ENCODE measurements around the gene SGCA.

GRCh38 chr17:50169121-50169764 is 3.4 kb downstream of the SGCA start:
- TF ChIP-seq CTCF (IDR thresholded peaks at IDR 0.05; ENCODE audit: poor library complexity, severe bottlenecking) = peak; percentile 93
- TF ChIP-seq MXI1 (conservative IDR thresholded peaks at IDR 0.05; ENCODE audit: poor library complexity, severe bottlenecking) = no peak
- no peak for TF ChIP-seq EZH2 (IDR thresholded peaks at IDR 0.05; ENCODE audit: borderline replicate concordance, insufficient read depth, low read length, poor library complexity, severe bottlenecking)
- TF ChIP-seq, protein P1, sequence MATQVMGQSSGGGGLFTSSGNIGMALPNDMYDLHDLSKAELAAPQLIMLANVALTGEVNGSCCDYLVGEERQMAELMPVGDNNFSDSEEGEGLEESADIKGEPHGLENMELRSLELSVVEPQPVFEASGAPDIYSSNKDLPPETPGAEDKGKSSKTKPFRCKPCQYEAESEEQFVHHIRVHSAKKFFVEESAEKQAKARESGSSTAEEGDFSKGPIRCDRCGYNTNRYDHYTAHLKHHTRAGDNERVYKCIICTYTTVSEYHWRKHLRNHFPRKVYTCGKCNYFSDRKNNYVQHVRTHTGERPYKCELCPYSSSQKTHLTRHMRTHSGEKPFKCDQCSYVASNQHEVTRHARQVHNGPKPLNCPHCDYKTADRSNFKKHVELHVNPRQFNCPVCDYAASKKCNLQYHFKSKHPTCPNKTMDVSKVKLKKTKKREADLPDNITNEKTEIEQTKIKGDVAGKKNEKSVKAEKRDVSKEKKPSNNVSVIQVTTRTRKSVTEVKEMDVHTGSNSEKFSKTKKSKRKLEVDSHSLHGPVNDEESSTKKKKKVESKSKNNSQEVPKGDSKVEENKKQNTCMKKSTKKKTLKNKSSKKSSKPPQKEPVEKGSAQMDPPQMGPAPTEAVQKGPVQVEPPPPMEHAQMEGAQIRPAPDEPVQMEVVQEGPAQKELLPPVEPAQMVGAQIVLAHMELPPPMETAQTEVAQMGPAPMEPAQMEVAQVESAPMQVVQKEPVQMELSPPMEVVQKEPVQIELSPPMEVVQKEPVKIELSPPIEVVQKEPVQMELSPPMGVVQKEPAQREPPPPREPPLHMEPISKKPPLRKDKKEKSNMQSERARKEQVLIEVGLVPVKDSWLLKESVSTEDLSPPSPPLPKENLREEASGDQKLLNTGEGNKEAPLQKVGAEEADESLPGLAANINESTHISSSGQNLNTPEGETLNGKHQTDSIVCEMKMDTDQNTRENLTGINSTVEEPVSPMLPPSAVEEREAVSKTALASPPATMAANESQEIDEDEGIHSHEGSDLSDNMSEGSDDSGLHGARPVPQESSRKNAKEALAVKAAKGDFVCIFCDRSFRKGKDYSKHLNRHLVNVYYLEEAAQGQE (IDR thresholded peaks at IDR 0.05; ENCODE audit: borderline replicate concordance) = no peak
- no peak for TF ChIP-seq EP300 (conservative IDR thresholded peaks at IDR 0.05; ENCODE audit: poor library complexity, severe bottlenecking)
- no peak for TF ChIP-seq POLR2AphosphoS5 (IDR thresholded peaks at IDR 0.05)
- no peak for TF ChIP-seq TAF1 (IDR thresholded peaks at IDR 0.05; ENCODE audit: low read depth)
- TF ChIP-seq SMC3 (conservative IDR thresholded peaks at IDR 0.05; ENCODE audit: poor library complexity) = peak; percentile 88
- TF ChIP-seq RAD21 (conservative IDR thresholded peaks at IDR 0.05) = peak; percentile 84
